Mononuclear cell (primary cell): ENCODE data around the gene STK38L. TPM values are rescaled to one million over a fixed set of nuclear protein-coding genes. Genes with fewer than 3 reads are reported as not detected.

Source experiments
- H3K27me3 ChIP-seq: 2 replicates; pipeline ENCODE4 v1.6.0; 2011; ENCODE audit warnings: low read length, control low read depth; ENCODE audit not compliant: insufficient read depth
- H3K4me1 ChIP-seq: 2 replicates; pipeline ENCODE4 v1.5.1; 2011; ENCODE audit warnings: mild to moderate bottlenecking, low read length, control low read depth; ENCODE audit not compliant: insufficient read depth
- H3K4me3 ChIP-seq: 2 replicates; pipeline ENCODE4 v1.5.1; 2011; ENCODE audit warnings: mild to moderate bottlenecking, low read length, moderate library complexity
- H3K9me3 ChIP-seq: 2 replicates; pipeline ENCODE4 v1.5.1; 2011; ENCODE audit warnings: low read depth, mild to moderate bottlenecking, control low read depth, low read length
- total RNA-seq: library from RNA; depleted of rRNA; stranded (reverse); fragments of >200 nt; gene quantifications from one replicate; pipeline ENCODE4 v1.2.3, GENCODE V29; 2012

Gene STK38L
- total RNA-seq, 1 donor, result 23.9 TPM

GRCh38 chr12:27359578-27360340 is 115.7 kb downstream of the STK38L start:
- Histone ChIP-seq H3K4me1 (no peaks in the 10 kb centered on the region), H3K4me3 (no peak overlapping the region), H3K9me3 (no peaks in the 10 kb centered on the region), H3K27me3 (no peaks in the 10 kb centered on the region)

GRCh38 chr12:27361372-27361771 is 117.3 kb downstream of the STK38L start:
- H3K27me3 ChIP-seq, result no peaks in the 10 kb centered on the region
- H3K4me1 ChIP-seq, result no peaks in the 10 kb centered on the region
- no peak overlapping the region for H3K4me3 ChIP-seq
- no peaks in the 10 kb centered on the region for H3K9me3 ChIP-seq

- Histone ChIP-seq H3K9me3 (no peaks in the 10 kb centered on the region), H3K4me3 (no peak overlapping the region), H3K27me3 (no peaks in the 10 kb centered on the region), H3K4me1 (no peaks in the 10 kb centered on the region)
These were observed 122.5 kb downstream of the STK38L start for GRCh38 chr12:27366621-27367020.

- Histone ChIP-seq H3K4me3 (no peak overlapping the region), H3K9me3 (no peaks in the 10 kb centered on the region), H3K4me1 (no peaks in the 10 kb centered on the region), H3K27me3 (no peaks in the 10 kb centered on the region)
These were observed 123.0 kb downstream of the STK38L start for GRCh38 chr12:27367078-27367477.

Other genes with a start within 250 kb of the STK38L start
- 19.1 TPM for gene TM7SF3, start 229.9 kb upstream of the STK38L start, total RNA-seq
- gene MED21, start 221.7 kb upstream of the STK38L start, total RNA-seq, result 104 TPM
- not detected for gene C12orf71, start 161.7 kb upstream of the STK38L start, total RNA-seq
- gene BMAL2, start 88.5 kb downstream of the STK38L start, total RNA-seq, result 1.6 TPM
- not detected for gene SMCO2, start 202.4 kb downstream of the STK38L start, total RNA-seq